Measurements from ENCODE around the gene NMD3.
"Not testable (repeated sequence)": the region's sequence is repeated elsewhere in the genome, so short reads cannot be mapped to it uniquely, and the experiment has no call there.

The NMD3 gene

DNA sequence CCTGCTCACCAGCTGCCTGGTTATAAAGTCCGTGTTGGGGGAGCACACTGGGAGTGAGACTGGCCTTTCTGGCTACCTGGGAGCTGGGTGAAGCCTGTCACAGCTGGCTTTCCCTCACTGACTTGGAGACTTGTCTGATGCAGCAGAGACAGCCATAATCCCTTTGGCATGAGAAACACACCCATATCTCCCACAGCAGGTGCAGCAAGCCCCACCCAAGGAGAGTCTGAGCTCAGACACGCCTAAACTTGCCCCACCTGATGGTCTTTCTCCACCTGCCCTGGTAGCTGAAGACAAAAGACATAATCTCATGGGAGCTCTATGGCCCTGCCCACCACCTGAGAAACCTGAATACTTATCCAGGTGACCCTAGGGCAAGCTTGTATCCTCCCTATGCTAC lies 54.8 kb downstream of the NMD3 start:
- DNase-seq (ENCODE audit: low read depth in 2 of 2) = no peak

- not testable (repeated sequence) for DNase-seq (ENCODE audit: low read depth in 2 of 2)
These were observed 61.3 kb downstream of the NMD3 start for GRCh38 chr3:161282387-161282786.

GRCh38 chr3:161284989-161285388 lies 63.9 kb downstream of the NMD3 start:
- no peak for DNase-seq (ENCODE audit: low read depth in 2 of 2)

GRCh38 chr3:161289174-161289573 lies 68.1 kb downstream of the NMD3 start:
- DNase-seq (ENCODE audit: low read depth in 2 of 2) = no peak

GRCh38 chr3:161291191-161291901 lies 70.2 kb downstream of the NMD3 start:
- no peak for DNase-seq (ENCODE audit: low read depth in 2 of 2)

- DNase-seq (ENCODE audit: low read depth in 2 of 2) = no peak
These were observed 72.3 kb downstream of the NMD3 start for GRCh38 chr3:161293381-161293780.

DNA sequence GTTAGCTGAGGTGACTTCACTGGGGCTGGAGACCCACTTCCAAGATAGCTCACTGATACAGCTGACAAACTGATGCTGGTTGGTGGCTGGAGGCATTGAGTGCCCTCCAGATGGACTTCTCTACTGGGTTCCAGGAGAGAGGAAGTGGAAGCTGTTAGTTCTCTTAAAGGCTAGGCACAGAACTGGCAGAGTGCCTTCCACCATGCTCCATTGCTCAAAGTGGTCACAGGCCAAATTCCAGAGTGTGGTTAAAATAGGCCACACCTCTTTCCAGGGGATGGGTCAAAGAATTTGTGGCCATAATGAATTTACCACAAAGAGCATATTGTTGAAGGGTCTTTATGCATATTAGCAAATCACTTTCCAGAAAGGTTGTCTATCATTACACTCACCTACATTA lies 74.2 kb downstream of the NMD3 start:
- DNase-seq (ENCODE audit: low read depth in 2 of 2) = no peak

DNA sequence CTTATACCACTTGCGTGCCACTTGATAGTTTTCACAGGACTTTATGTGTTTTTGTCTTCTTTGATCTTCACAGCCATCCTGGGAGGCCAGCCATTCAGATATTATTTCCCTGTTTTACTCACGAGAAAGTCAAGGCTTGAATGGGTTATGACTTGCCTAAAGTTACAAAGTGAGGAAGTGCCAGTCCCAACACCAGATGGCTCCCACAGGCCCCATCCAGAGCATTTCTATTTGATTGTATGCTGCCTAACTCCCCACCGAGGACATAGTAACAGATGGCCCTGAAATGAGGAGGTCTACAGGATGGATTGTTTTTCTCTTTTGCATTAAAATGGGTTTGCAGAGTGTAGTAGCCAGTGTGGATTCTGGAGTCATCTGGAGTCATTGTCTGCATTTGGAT lies 75.7 kb downstream of the NMD3 start:
- no peak for DNase-seq (ENCODE audit: low read depth in 2 of 2)
